Measurements from ENCODE around the gene LRG1. TPM values are rescaled to one million over a fixed set of nuclear protein-coding genes. Genes with fewer than 3 reads are reported as not detected.

LRG1 gene
- total RNA-seq, 1 donor from 2014 or later: 0.09 TPM

DNA sequence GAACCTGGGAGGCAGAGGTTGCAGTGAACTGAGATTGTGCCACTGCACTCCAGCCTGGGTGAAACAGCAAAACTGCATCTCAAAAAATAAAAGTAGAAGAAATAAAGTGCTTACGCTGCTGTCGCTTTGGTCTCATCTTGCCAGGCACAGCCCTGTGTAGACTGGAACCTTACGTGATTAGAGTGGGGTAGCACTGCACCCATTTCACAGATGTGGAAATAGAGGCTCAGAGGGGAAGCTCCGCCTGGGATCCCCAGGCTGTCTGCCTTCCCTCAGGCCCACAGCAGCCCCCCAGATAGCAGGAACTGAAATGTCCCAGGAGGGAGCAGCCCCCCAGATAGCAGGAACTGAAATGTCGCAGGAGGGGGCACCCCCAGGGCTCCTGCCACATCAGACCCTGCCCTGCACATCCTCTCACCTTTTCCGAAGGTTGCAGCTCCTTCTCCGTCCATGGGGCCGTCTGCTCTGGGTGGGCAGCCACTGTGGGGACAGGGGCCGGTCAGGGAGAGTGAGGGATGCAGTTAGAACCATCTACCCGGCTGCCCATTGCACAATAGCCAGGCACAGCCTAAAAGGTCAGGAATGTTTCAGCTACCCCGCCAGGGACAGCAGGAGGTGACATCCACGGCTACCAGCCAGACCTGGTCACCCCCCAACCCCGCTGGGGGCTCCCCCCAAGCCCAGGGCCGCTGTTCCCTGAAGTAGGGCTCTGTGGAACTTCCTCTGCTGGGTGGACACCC lies 23.5 kb downstream of the LRG1 start:
- TF ChIP-seq, protein P1, sequence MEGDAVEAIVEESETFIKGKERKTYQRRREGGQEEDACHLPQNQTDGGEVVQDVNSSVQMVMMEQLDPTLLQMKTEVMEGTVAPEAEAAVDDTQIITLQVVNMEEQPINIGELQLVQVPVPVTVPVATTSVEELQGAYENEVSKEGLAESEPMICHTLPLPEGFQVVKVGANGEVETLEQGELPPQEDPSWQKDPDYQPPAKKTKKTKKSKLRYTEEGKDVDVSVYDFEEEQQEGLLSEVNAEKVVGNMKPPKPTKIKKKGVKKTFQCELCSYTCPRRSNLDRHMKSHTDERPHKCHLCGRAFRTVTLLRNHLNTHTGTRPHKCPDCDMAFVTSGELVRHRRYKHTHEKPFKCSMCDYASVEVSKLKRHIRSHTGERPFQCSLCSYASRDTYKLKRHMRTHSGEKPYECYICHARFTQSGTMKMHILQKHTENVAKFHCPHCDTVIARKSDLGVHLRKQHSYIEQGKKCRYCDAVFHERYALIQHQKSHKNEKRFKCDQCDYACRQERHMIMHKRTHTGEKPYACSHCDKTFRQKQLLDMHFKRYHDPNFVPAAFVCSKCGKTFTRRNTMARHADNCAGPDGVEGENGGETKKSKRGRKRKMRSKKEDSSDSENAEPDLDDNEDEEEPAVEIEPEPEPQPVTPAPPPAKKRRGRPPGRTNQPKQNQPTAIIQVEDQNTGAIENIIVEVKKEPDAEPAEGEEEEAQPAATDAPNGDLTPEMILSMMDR (conservative IDR thresholded peaks at IDR 0.05): no peak
- no peaks in the 10 kb centered on the region for H3K9me3 Mint-ChIP-seq
- no peak overlapping the region for H3K4me3 Mint-ChIP-seq
- no peaks in the 10 kb centered on the region for H3K27me3 Mint-ChIP-seq (ENCODE audit: low read depth)
- DNase-seq (ENCODE audit: low read depth, low spot score): no peak
- H3K27ac Mint-ChIP-seq (ENCODE audit: unreplicated experiment): no peak overlapping the region
- H3K4me1 Mint-ChIP-seq: no peaks in the 10 kb centered on the region
- H3K36me3 Mint-ChIP-seq (ENCODE audit: low read depth): no peaks in the 10 kb centered on the region

DNA sequence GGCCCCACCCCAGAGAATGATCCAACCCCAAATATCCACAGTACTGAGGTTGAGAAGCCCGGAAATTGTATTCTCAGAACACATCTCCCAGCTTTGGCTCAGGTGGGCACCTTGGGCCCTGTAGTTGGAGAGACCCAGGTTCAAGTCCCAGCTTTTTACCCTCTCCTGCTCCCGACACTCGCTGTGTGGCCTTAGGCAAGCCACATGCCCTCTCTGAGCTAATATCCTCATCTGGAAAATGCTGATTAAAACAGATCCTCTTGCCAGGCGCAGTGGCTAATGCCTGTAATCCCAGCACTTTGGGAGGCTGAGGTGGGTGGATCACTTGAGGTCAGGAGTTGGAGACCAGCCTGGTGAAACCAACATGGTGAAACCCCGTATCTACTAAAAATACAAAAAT lies 24.1 kb downstream of the LRG1 start:
- H3K27ac Mint-ChIP-seq (ENCODE audit: unreplicated experiment): no peak overlapping the region

DNA sequence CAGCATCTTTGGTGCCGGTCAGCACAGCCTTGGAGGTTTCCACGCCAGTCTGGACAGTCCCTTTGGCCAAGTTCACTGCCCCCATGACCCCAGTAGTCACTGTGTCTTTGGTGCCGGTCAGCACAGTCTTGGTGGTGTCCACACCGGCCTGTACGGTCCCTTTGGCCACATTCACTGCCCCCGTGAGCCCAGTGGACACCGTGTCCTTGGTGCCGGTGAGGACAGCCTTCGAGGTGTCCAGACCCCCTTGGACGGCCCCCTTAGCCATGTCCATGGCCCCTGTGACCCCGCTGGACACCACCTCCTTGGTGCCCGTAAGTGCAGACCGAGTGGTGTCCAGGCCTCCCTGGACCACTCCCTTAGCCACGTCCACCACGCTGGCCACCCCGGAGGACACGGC lies 26.6 kb downstream of the LRG1 start:
- Mint-ChIP-seq H3K27me3 (ENCODE audit: low read depth) (no peaks in the 10 kb centered on the region), H3K4me1 (no peaks in the 10 kb centered on the region), H3K4me3 (no peak overlapping the region), H3K36me3 (ENCODE audit: low read depth) (no peaks in the 10 kb centered on the region), H3K27ac (ENCODE audit: unreplicated experiment) (no peak overlapping the region), H3K9me3 (no peaks in the 10 kb centered on the region)
- TF ChIP-seq, protein P1 (conservative IDR thresholded peaks at IDR 0.05): no peak
- DNase-seq (ENCODE audit: low read depth, low spot score): no peak

More for the DNA sequence above, 24.1 kb downstream of the LRG1 start:
- H3K36me3 Mint-ChIP-seq (ENCODE audit: low read depth): no peaks in the 10 kb centered on the region
- H3K9me3 Mint-ChIP-seq: no peaks in the 10 kb centered on the region
- no peak overlapping the region for H3K4me3 Mint-ChIP-seq
- TF ChIP-seq, protein P1 (conservative IDR thresholded peaks at IDR 0.05): no peak
- no peak for DNase-seq (ENCODE audit: low read depth, low spot score)
- H3K4me1 Mint-ChIP-seq: no peaks in the 10 kb centered on the region
- no peaks in the 10 kb centered on the region for H3K27me3 Mint-ChIP-seq (ENCODE audit: low read depth)

DNA sequence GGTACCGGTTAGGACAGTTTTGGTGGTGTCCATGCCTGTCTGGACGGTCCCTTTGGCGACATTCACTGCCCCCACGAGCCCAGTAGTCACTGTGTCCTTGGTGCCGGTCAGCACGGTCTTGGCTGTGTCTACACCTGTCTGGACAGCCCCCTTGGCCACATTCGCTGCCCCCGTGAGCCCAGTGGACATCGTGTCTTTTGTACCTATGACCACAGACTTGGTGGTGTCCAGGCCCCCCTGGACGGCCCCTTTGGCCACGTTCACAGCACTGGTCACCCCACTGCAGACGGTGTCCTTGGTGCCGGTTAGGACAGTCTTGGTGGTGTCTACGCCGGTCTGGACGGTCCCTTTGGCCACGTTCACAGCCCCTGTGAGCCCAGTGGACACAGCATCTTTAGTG lies 27.8 kb downstream of the LRG1 start:
- Mint-ChIP-seq H3K4me1 (no peaks in the 10 kb centered on the region), H3K27me3 (ENCODE audit: low read depth) (no peaks in the 10 kb centered on the region), H3K27ac (ENCODE audit: unreplicated experiment) (no peak overlapping the region), H3K9me3 (no peaks in the 10 kb centered on the region), H3K4me3 (no peak overlapping the region), H3K36me3 (ENCODE audit: low read depth) (no peaks in the 10 kb centered on the region)
- TF ChIP-seq, protein P1 (conservative IDR thresholded peaks at IDR 0.05): no peak
- DNase-seq (ENCODE audit: low read depth, low spot score): no peak

DNA sequence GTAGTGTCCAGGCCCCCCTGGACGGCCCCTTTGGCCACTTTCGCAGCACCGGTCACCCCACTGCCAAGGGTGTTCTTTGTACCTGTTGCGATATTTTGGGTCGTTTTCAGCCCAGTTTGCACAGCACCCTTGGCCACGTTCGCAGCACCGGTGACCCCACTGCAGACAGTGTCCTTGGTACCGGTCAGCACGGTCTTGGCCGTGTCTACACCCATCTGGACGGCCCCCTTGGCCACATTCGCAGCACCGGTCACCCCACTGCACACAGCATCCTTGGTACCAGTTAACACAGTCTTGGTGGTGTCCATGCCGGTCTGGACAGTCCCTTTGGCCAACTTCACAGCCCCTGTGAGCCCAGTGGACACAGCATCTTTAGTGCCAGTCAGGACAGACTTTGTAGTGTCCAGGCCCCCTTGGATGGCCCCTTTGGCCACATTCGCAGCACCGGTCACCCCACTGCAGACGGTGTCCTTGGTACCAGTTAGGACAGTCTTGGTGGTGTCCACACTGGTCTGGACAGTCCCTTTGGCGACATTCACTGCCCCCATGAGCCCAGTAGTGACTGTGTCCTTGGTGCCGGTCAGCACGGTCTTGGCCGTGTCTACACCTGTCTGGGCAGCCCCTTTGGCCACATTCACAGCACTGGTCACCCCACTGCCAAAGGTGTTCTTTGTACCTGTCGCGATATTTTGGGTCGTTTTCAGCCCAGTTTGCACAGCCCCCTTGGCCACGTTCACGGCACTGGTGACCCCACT lies 28.4 kb downstream of the LRG1 start:
- DNase-seq (ENCODE audit: low read depth, low spot score): no peak
- no peaks in the 10 kb centered on the region for H3K4me1 Mint-ChIP-seq
- no peak overlapping the region for H3K4me3 Mint-ChIP-seq
- H3K9me3 Mint-ChIP-seq: no peaks in the 10 kb centered on the region
- H3K27me3 Mint-ChIP-seq (ENCODE audit: low read depth): no peaks in the 10 kb centered on the region
- TF ChIP-seq, protein P1 (conservative IDR thresholded peaks at IDR 0.05): no peak
- no peak overlapping the region for H3K27ac Mint-ChIP-seq (ENCODE audit: unreplicated experiment)
- no peaks in the 10 kb centered on the region for H3K36me3 Mint-ChIP-seq (ENCODE audit: low read depth)

All from neural crest cell (in vitro differentiated cells).